GM12878 (cell line): ENCODE measurements around the gene SF1. TPM values are rescaled to one million over a fixed set of nuclear protein-coding genes. Genes with fewer than 3 reads are reported as not detected.

Source experiments
- ATAC-seq: fragments of 200-7000 bp; cut with Tn5 transposase; 3 replicates; pipeline ENCODE4 v1.9.1; 2020; ENCODE audit warnings: mild to moderate bottlenecking, moderate library complexity
- BruUV-seq: library from RNA; stranded (reverse); fragments of 400-500 nt; replicated peaks from 2 replicates; lab custom pipeline; 2021; lab: Mats Ljungman, UMichigan
- CTCF ChIA-PET: fragments of 300-600 bp; sonication (Branson Sonifier 250); formaldehyde crosslinking; extraction: SDS; loops from one replicate; lab custom pipeline; 2021; ENCODE audit warnings: inconsistent platforms; lab: Yijun Ruan, JAX
- POLR2A ChIA-PET: fragments of 350-600 bp; formaldehyde crosslinking; extraction: SDS; loops from one replicate; lab custom pipeline; 2021; ENCODE audit warnings: inconsistent platforms; lab: Charles Lee
- RAD21 ChIA-PET: fragments of 300-600 bp; sonication (Branson Sonifier 250); formaldehyde crosslinking; loops from one replicate; lab custom pipeline; 2023; ENCODE audit warnings: antibody characterized with exemption; ENCODE audit not compliant: unreplicated experiment; lab: Charles Lee
- SMC1A ChIA-PET: fragments of 300-600 bp; sonication (Branson Sonifier 250); formaldehyde crosslinking; loops from one replicate; lab custom pipeline; 2023; ENCODE audit not compliant: unreplicated experiment, uncharacterized antibody; lab: Charles Lee
- DNase-seq: peaks from one replicate; pipeline ENCODE4 v3.0.0-alpha.2; 2011; ENCODE audit warnings: low read depth, low spot score
- FAIRE-seq: peaks from 3 replicates; lab custom pipeline; 2011; peaks lifted over from hg19 to GRCh38; lab: Jason Lieb, UNC
- H2AFZ ChIP-seq: 2 replicates; pipeline ENCODE4 v1.6.0; 2011; ENCODE audit warnings: low read depth, low read length, control low read depth; ENCODE audit not compliant: control insufficient read depth
- H3K27ac ChIP-seq: 2 replicates; pipeline ENCODE4 v1.5.1; 2011; ENCODE audit warnings: control low read depth; ENCODE audit not compliant: control insufficient read depth, insufficient read depth
- H3K27me3 ChIP-seq, 2 experiments: replicated peaks in 1 of 2; 2 replicates each; pipeline versions ENCODE4 v1.6.0 to v1.6.1; 2011; ENCODE audit warnings: low read length in 1 of 2; ENCODE audit not compliant: control insufficient read depth in 2 of 2, insufficient read depth in 2 of 2
- H3K36me3 ChIP-seq, 2 experiments: 2 replicates each; pipeline ENCODE4 v1.5.1; 2011; ENCODE audit warnings: low read length in 1 of 2; ENCODE audit not compliant: control insufficient read depth in 2 of 2, insufficient read depth in 2 of 2
- H3K4me1 ChIP-seq: 2 replicates; pipeline ENCODE4 v1.6.1; 2011; ENCODE audit warnings: mild to moderate bottlenecking, low read length, moderate library complexity, mixed read lengths; ENCODE audit not compliant: control insufficient read depth, insufficient read depth
- H3K4me2 ChIP-seq: 2 replicates; pipeline ENCODE4 v1.6.0; 2011; ENCODE audit warnings: control low read depth; ENCODE audit not compliant: control insufficient read depth, insufficient read depth
- H3K4me3 ChIP-seq: fragments of 200-600 bp; sonication (generic); 2 replicates; pipeline ENCODE4 v1.5.1; 2016
- H3K79me2 ChIP-seq: 2 replicates; pipeline ENCODE4 v1.6.0; 2011; ENCODE audit warnings: low read length; ENCODE audit not compliant: control insufficient read depth, insufficient read depth
- H3K9ac ChIP-seq: 2 replicates; pipeline ENCODE4 v1.8.0; 2011; ENCODE audit warnings: low read length, control low read depth, mixed read lengths; ENCODE audit not compliant: control insufficient read depth, insufficient read depth
- H3K9me3 ChIP-seq: replicated peaks from 3 replicates; pipeline ENCODE4 v1.5.1; 2011; ENCODE audit warnings: mild to moderate bottlenecking, low read length; ENCODE audit not compliant: control insufficient read depth, insufficient read depth
- H4K20me1 ChIP-seq: 2 replicates; pipeline ENCODE4 v1.6.0; 2011; ENCODE audit not compliant: control insufficient read depth, insufficient read depth
- BMI1 ChIP-seq: fragments of 450-650 bp; IDR thresholded peaks from 2 replicates; pipeline ENCODE4 v1.6.1; 2016; ENCODE audit warnings: mild to moderate bottlenecking, moderate library complexity, borderline replicate concordance
- BRCA1 ChIP-seq: IDR thresholded peaks from 2 replicates; pipeline ENCODE4 v1.6.1; 2011; ENCODE audit warnings: low read depth, low read length, improper control_type of control experiment
- CEBPB ChIP-seq, 2 experiments: fragments of 150-350 bp in 1 of 2; IDR thresholded peaks; 2 replicates each; pipeline ENCODE4 v1.6.1; 2012 to 2014; ENCODE audit warnings: low read depth in 2 of 2, low read length in 2 of 2, borderline replicate concordance in 1 of 2, inconsistent platforms in 1 of 2
- CREM ChIP-seq: IDR thresholded peaks from 2 replicates; pipeline ENCODE4 v1.6.1; 2014; ENCODE audit warnings: antibody characterized with exemption, low read depth
- EZH2 ChIP-seq: IDR thresholded peaks from 2 replicates; pipeline ENCODE4 v1.6.1; 2012; ENCODE audit warnings: low read depth, mild to moderate bottlenecking, control low read depth, inconsistent platforms, low read length, borderline replicate concordance; ENCODE audit not compliant: control insufficient read depth
- GABPA ChIP-seq: IDR thresholded peaks from 2 replicates; pipeline ENCODE4 v1.6.1; 2014; ENCODE audit warnings: antibody characterized with exemption, low read depth, mild to moderate bottlenecking, inconsistent platforms
- MTA3 ChIP-seq: IDR thresholded peaks from 2 replicates; pipeline ENCODE4 v1.6.1; 2012; ENCODE audit warnings: low read length, inconsistent platforms, borderline replicate concordance
- MYC ChIP-seq: IDR thresholded peaks from 2 replicates; pipeline ENCODE4 v1.6.1; 2011; ENCODE audit warnings: mild to moderate bottlenecking, low read length, moderate library complexity, inconsistent platforms; ENCODE audit not compliant: insufficient read depth, insufficient replicate concordance, insufficient read length, severe bottlenecking
- PAX5 ChIP-seq: IDR thresholded peaks from 2 replicates; pipeline ENCODE4 v1.6.1; 2011; ENCODE audit warnings: low read depth, low read length, borderline replicate concordance
- RAD21 ChIP-seq: IDR thresholded peaks from 2 replicates; pipeline ENCODE4 v1.6.1; 2011; ENCODE audit warnings: mild to moderate bottlenecking, low read depth, low read length, moderate library complexity; ENCODE audit not compliant: insufficient read depth
- RB1 ChIP-seq: fragments of 450-650 bp; formaldehyde crosslinking; IDR thresholded peaks from 2 replicates; pipeline ENCODE4 v1.6.1; 2017; ENCODE audit warnings: mild to moderate bottlenecking, borderline replicate concordance
- SMARCA5 ChIP-seq: fragments of 450-650 bp; IDR thresholded peaks from 2 replicates; pipeline ENCODE4 v1.6.1; 2017; ENCODE audit warnings: mild to moderate bottlenecking
- SMC3 ChIP-seq: IDR thresholded peaks from 2 replicates; pipeline ENCODE4 v1.6.1; 2011; ENCODE audit warnings: low read length, improper control_type of control experiment, borderline replicate concordance
- TBL1XR1 ChIP-seq: IDR thresholded peaks from 2 replicates; pipeline ENCODE4 v1.6.1; 2012; ENCODE audit warnings: low read depth, low read length, improper control_type of control experiment
- TCF3 ChIP-seq: IDR thresholded peaks from 2 replicates; pipeline ENCODE4 v1.6.1; 2012; ENCODE audit warnings: low read depth, mild to moderate bottlenecking, low read length, borderline replicate concordance; ENCODE audit not compliant: insufficient read depth
- ZBTB4 ChIP-seq: fragments of 450-650 bp; formaldehyde crosslinking; IDR thresholded peaks from 2 replicates; pipeline ENCODE4 v1.4.0; 2022; ENCODE audit warnings: mild to moderate bottlenecking, moderate library complexity
- ZNF24 ChIP-seq: fragments of 450-650 bp; IDR thresholded peaks from 2 replicates; pipeline ENCODE4 v1.6.1; 2017; ENCODE audit warnings: antibody characterized with exemption, mild to moderate bottlenecking
- WGBS: methylation state at CpG from one replicate; pipeline ENCODE4 v1.1.6; 2016; ENCODE audit warnings: low lambda C conversion rate; ENCODE audit not compliant: insufficient replicate concordance, insufficient coverage; ENCODE audit errors: missing lambda C conversion rate; 5-methylcytosine and 5-hydroxymethylcytosine counted together
- in situ Hi-C: fragments of 300-500 bp; cut with MboI; formaldehyde crosslinking; loops from 9 replicates; pipeline ENCODE4 v1.14.3; 2018; ENCODE audit warnings: mixed read lengths
- intact Hi-C: fragments of 100-400 bp; cut with micrococcal nuclease; formaldehyde crosslinking; loops from one replicate; pipeline ENCODE4 v1.14.2; 2022; ENCODE audit not compliant: unreplicated experiment
- polyA plus RNA-seq, 11 experiments: library from polyadenylated mRNA; depleted of rRNA in 4 of 11; unstranded in 6 of 11; stranded (reverse) in 5 of 11; fragments of >200 nt; fragmentation: Nextera tagmentation in 4 of 11; fragmentation: Illumina TruSeq in 1 of 11; extraction: Ambion mirVana in 4 of 11; extraction: Trizol in 1 of 11; gene quantifications; 1 replicate in 1 of 11; 2 replicates in 10 of 11; pipeline versions ENCODE4 v1.2.1 to v1.2.3, GENCODE V29; 2011 to 2016; ENCODE audit warnings: inconsistent platforms in 2 of 11, missing spikeins in 2 of 11, low read depth in 1 of 11
- total RNA-seq, 4 experiments: library from RNA; depleted of rRNA in 3 of 4; stranded (reverse); fragments of >200 nt in 3 of 4; fragmentation: Illumina TruSeq in 1 of 4; extraction: Trizol in 1 of 4; gene quantifications; 2 replicates each; pipeline versions ENCODE4 v1.2.1 to v1.2.3, GENCODE V29; 2013 to 2021
- TF ChIP-seq, protein P1 (sequence below): fragments of 450-650 bp; IDR thresholded peaks from 2 replicates; pipeline ENCODE4 v1.6.1; 2017; ENCODE audit warnings: borderline replicate concordance
- TF ChIP-seq, protein P2 (sequence below): fragments of 450-650 bp; IDR thresholded peaks from 2 replicates; pipeline ENCODE4 v1.6.1; 2017; ENCODE audit warnings: mild to moderate bottlenecking, low read depth, inconsistent platforms; ENCODE audit not compliant: poor library complexity, severe bottlenecking

The SF1 gene
- total and polyA plus RNA-seq, 10 of the 15 experiments (the other 5 are each of a cell fraction or from before 2014, with no cell fraction given): 13.6 to 337 (median 103) TPM

- Histone ChIP-seq H3K4me1 (peaks cover 29% of the 10 kb centered on the region), H3K4me2 (no peak overlapping the region; the same call in 1 of the 2 replicates), H3K9ac (no peak overlapping the region), H3K27me3 (peaks cover 0 to 5% of the 10 kb centered on the region in 2 experiments; a peak in 2 of 4 replicates), H2AFZ (no peak overlapping the region), H3K4me3 (no peak overlapping the region), H3K9me3 (no peaks in the 10 kb centered on the region), H4K20me1 (no peaks in the 10 kb centered on the region), H3K79me2 (no peaks in the 10 kb centered on the region), H3K27ac (no peak overlapping the region), H3K36me3 (no peaks in the 10 kb centered on the region)
- CTCF ChIA-PET: interaction anchor here (0.8 to 2.6 kb wide), 4 partner anchors 21 to 166 kb away, joined by 3 to 11 read pairs (median 4); no protein-coding TSS in a partner anchor
- in situ Hi-C loops: no loop called here
- TF ChIP-seq PAX5 (no peak), GABPA (no peak), SMARCA5 (no peak), CEBPB (IDR thresholded peaks at IDR 0.05; ENCODE audit: borderline replicate concordance in 1 of 2, low read depth in 2 of 2, low read length in 2 of 2) (no peak), ZBTB4 (CRISPR knock-in tag) (no peak), TBL1XR1 (no peak), BMI1 (no peak), EZH2 (no peak), BRCA1 (no peak), MTA3 (no peak), RAD21 (no peak), TCF3 (no peak), CREM (no peak), ZNF24 (no peak), RB1 (no peak), SMC3 (no peak), MYC (no peak)
- TF ChIP-seq, protein P1, sequence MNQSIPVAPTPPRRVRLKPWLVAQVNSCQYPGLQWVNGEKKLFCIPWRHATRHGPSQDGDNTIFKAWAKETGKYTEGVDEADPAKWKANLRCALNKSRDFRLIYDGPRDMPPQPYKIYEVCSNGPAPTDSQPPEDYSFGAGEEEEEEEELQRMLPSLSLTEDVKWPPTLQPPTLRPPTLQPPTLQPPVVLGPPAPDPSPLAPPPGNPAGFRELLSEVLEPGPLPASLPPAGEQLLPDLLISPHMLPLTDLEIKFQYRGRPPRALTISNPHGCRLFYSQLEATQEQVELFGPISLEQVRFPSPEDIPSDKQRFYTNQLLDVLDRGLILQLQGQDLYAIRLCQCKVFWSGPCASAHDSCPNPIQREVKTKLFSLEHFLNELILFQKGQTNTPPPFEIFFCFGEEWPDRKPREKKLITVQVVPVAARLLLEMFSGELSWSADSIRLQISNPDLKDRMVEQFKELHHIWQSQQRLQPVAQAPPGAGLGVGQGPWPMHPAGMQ: no peak
- TF ChIP-seq, protein P2, sequence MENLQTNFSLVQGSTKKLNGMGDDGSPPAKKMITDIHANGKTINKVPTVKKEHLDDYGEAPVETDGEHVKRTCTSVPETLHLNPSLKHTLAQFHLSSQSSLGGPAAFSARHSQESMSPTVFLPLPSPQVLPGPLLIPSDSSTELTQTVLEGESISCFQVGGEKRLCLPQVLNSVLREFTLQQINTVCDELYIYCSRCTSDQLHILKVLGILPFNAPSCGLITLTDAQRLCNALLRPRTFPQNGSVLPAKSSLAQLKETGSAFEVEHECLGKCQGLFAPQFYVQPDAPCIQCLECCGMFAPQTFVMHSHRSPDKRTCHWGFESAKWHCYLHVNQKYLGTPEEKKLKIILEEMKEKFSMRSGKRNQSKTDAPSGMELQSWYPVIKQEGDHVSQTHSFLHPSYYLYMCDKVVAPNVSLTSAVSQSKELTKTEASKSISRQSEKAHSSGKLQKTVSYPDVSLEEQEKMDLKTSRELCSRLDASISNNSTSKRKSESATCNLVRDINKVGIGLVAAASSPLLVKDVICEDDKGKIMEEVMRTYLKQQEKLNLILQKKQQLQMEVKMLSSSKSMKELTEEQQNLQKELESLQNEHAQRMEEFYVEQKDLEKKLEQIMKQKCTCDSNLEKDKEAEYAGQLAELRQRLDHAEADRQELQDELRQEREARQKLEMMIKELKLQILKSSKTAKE: no peak
- ATAC-seq (no peak), DNase-seq (no peak), FAIRE-seq (no peak)
- intact Hi-C loops: no loop called here
- SMC1A ChIA-PET: no interaction called here
- BruUV-seq: no TSS peak
- whole genome bisulfite sequencing: 62% methylated on average over 10 of the region's 10 CpGs
- RAD21 ChIA-PET: interaction anchor here (0.6 kb wide), 1 partner anchor 32 kb away, joined by 3 read pairs; the partner anchor contains the start of gene SF1
- POLR2A ChIA-PET: interaction anchor here (0.7 to 1.0 kb wide), 3 partner anchors 26 to 539 kb away, joined by 3 read pairs; no protein-coding TSS in a partner anchor
Observed at GRCh38 chr11:64746486-64746885, 31.9 kb downstream of the SF1 start.
